ENCODE results near the gene IL1RAP. TPM values are rescaled to one million over a fixed set of nuclear protein-coding genes. Genes with fewer than 3 reads are reported as not detected.
"Not testable (repeated sequence)": the region's sequence is repeated elsewhere in the genome, so short reads cannot be mapped to it uniquely, and the experiment has no call there.

Gene IL1RAP
- total RNA-seq, 2 experiments from 2014 or later: 13.7 to 14.7 TPM

- H3K36me3 Mint-ChIP-seq (ENCODE audit: low read depth): no peaks in the 10 kb centered on the region
- DNase-seq (no peak), ATAC-seq (ENCODE audit: poor library complexity) (no peak)
- H3K4me3 Mint-ChIP-seq: no peak overlapping the region
- no peaks in the 10 kb centered on the region for H3K9me3 Mint-ChIP-seq
- Histone ChIP-seq H3K27me3 (ENCODE audit: control insufficient read depth in 1 of 2, insufficient read depth in 2 of 2, low read length in 2 of 2) (peaks cover 0 to 3% of the 10 kb centered on the region in 2 experiments), H3K36me3 (ENCODE audit: insufficient read depth, low read length) (no peaks in the 10 kb centered on the region), H3K4me1 (ENCODE audit: insufficient read depth, low read length) (no peaks in the 10 kb centered on the region), H3K9me3 (ENCODE audit: control insufficient read depth in 1 of 2, insufficient read depth in 1 of 2, low read length in 2 of 2) (peaks cover 0 to 3% of the 10 kb centered on the region in 2 experiments), H3K4me3 (ENCODE audit: low read length) (no peak overlapping the region), H3K27ac (ENCODE audit: low read depth in 1 of 2, low read length in 2 of 2) (no peak overlapping the region)
- no peaks in the 10 kb centered on the region for H3K27me3 Mint-ChIP-seq
- ChIA-PET POLR2A (no interaction called here), CTCF (no interaction called here)
- no peak overlapping the region for H3K27ac Mint-ChIP-seq
- H3K4me1 Mint-ChIP-seq (ENCODE audit: low read depth): no peaks in the 10 kb centered on the region
- TF ChIP-seq CTCF (IDR thresholded peaks at IDR 0.05): no peak
- intact Hi-C loops (cut with DNase I, micrococcal nuclease): no loop called here
These were observed 163.1 kb downstream of the IL1RAP start for GRCh38 chr3:190677001-190677400.

GRCh38 chr3:190677868-190678267 is 164.0 kb downstream of the IL1RAP start:
- POLR2A ChIA-PET; H3K4me1 Mint-ChIP-seq (ENCODE audit: low read depth); H3K9me3 ChIP-seq (ENCODE audit: control insufficient read depth in 1 of 2, insufficient read depth in 1 of 2, low read length in 2 of 2); H3K4me1 ChIP-seq (ENCODE audit: insufficient read depth, low read length); ATAC-seq (ENCODE audit: poor library complexity); H3K27ac Mint-ChIP-seq; H3K27me3 ChIP-seq (ENCODE audit: control insufficient read depth in 1 of 2, insufficient read depth in 2 of 2, low read length in 2 of 2); intact Hi-C loops (cut with DNase I, micrococcal nuclease); H3K4me3 ChIP-seq (ENCODE audit: low read length); H3K9me3 Mint-ChIP-seq; H3K27ac ChIP-seq (ENCODE audit: low read depth in 1 of 2, low read length in 2 of 2); DNase-seq; CTCF ChIA-PET; H3K27me3 Mint-ChIP-seq; H3K4me3 Mint-ChIP-seq; H3K36me3 Mint-ChIP-seq (ENCODE audit: low read depth); H3K36me3 ChIP-seq (ENCODE audit: insufficient read depth, low read length): not testable (repeated sequence)

- H3K36me3 ChIP-seq (ENCODE audit: insufficient read depth, low read length): no peaks in the 10 kb centered on the region
- CTCF ChIA-PET: no interaction called here
- no peak overlapping the region for H3K4me3 ChIP-seq (ENCODE audit: low read length)
- Mint-ChIP-seq H3K36me3 (ENCODE audit: low read depth) (no peaks in the 10 kb centered on the region), H3K9me3 (no peaks in the 10 kb centered on the region), H3K27ac (no peak overlapping the region), H3K27me3 (no peaks in the 10 kb centered on the region), H3K4me3 (no peak overlapping the region), H3K4me1 (ENCODE audit: low read depth) (no peaks in the 10 kb centered on the region)
- no peak for DNase-seq
- no peak for ATAC-seq (ENCODE audit: poor library complexity)
- peaks cover 0 to 3% of the 10 kb centered on the region in 2 experiments for H3K27me3 ChIP-seq (ENCODE audit: control insufficient read depth in 1 of 2, insufficient read depth in 2 of 2, low read length in 2 of 2)
- intact Hi-C loops (cut with DNase I, micrococcal nuclease): no loop called here
- POLR2A ChIA-PET: no interaction called here
- H3K9me3 ChIP-seq (ENCODE audit: control insufficient read depth in 1 of 2, insufficient read depth in 1 of 2, low read length in 2 of 2): peaks cover 0 to 3% of the 10 kb centered on the region in 2 experiments
- H3K27ac ChIP-seq (ENCODE audit: low read depth in 1 of 2, low read length in 2 of 2): no peak overlapping the region
- no peak for TF ChIP-seq CTCF (IDR thresholded peaks at IDR 0.05)
- no peaks in the 10 kb centered on the region for H3K4me1 ChIP-seq (ENCODE audit: insufficient read depth, low read length)
These were observed 166.8 kb downstream of the IL1RAP start for GRCh38 chr3:190680691-190681090.

- Histone ChIP-seq H3K27me3 (ENCODE audit: control insufficient read depth in 1 of 2, insufficient read depth in 2 of 2, low read length in 2 of 2) (no peaks in the 10 kb centered on the region), H3K9me3 (ENCODE audit: control insufficient read depth in 1 of 2, insufficient read depth in 1 of 2, low read length in 2 of 2) (no peaks in the 10 kb centered on the region), H3K4me3 (ENCODE audit: low read length) (no peak overlapping the region), H3K36me3 (ENCODE audit: insufficient read depth, low read length) (no peaks in the 10 kb centered on the region), H3K4me1 (ENCODE audit: insufficient read depth, low read length) (no peaks in the 10 kb centered on the region), H3K27ac (ENCODE audit: low read depth in 1 of 2, low read length in 2 of 2) (no peak overlapping the region)
- ChIA-PET CTCF (no interaction called here), POLR2A (no interaction called here)
- peaks cover 2% of the 10 kb centered on the region for H3K9me3 Mint-ChIP-seq
- peaks cover 6% of the 10 kb centered on the region for H3K27me3 Mint-ChIP-seq
- H3K27ac Mint-ChIP-seq: no peak overlapping the region
- H3K36me3 Mint-ChIP-seq (ENCODE audit: low read depth): no peaks in the 10 kb centered on the region
- no peak for DNase-seq
- intact Hi-C loops (cut with DNase I, micrococcal nuclease): no loop called here
- no peak for TF ChIP-seq CTCF (IDR thresholded peaks at IDR 0.05)
- no peak for ATAC-seq (ENCODE audit: poor library complexity)
- H3K4me3 Mint-ChIP-seq: no peak overlapping the region
- H3K4me1 Mint-ChIP-seq (ENCODE audit: low read depth): no peaks in the 10 kb centered on the region
These were observed 170.9 kb downstream of the IL1RAP start for GRCh38 chr3:190684776-190685175.

Measured in CD4-positive, alpha-beta T cell (primary cell).